Measurements from ENCODE around the gene ELMOD1. TPM values are rescaled to one million over a fixed set of nuclear protein-coding genes. Genes with fewer than 3 reads are reported as not detected.
"Not testable (repeated sequence)": the region's sequence is repeated elsewhere in the genome, so short reads cannot be mapped to it uniquely, and the experiment has no call there.

The ELMOD1 gene
- total RNA-seq, 1 experiment from 2014 or later = 0.35 TPM

- Mint-ChIP-seq H3K27me3 (ENCODE audit: unreplicated experiment) (no peaks in the 10 kb centered on the region), H3K4me1 (ENCODE audit: low read depth, unreplicated experiment) (peaks cover 21% of the 10 kb centered on the region), H3K27ac (ENCODE audit: unreplicated experiment) (no peak overlapping the region), H3K36me3 (ENCODE audit: insufficient read depth, unreplicated experiment) (peaks cover 15% of the 10 kb centered on the region), H3K4me3 (ENCODE audit: low read depth, unreplicated experiment) (no peak overlapping the region), H3K9me3 (ENCODE audit: low read depth, unreplicated experiment) (no peaks in the 10 kb centered on the region)
- TF ChIP-seq CTCF (IDR thresholded peaks at IDR 0.05; ENCODE audit: unreplicated experiment) = no peak
- intact Hi-C loops (cut with micrococcal nuclease; ENCODE audit: unreplicated experiment) = no loop called here
- no peak for DNase-seq
- no TSS peak for BruUV-seq (replicated peaks)
- CTCF ChIA-PET = no interaction called here
Observed at GRCh38 chr11:107567739-107568335, 23.1 kb upstream of the ELMOD1 start.

DNA sequence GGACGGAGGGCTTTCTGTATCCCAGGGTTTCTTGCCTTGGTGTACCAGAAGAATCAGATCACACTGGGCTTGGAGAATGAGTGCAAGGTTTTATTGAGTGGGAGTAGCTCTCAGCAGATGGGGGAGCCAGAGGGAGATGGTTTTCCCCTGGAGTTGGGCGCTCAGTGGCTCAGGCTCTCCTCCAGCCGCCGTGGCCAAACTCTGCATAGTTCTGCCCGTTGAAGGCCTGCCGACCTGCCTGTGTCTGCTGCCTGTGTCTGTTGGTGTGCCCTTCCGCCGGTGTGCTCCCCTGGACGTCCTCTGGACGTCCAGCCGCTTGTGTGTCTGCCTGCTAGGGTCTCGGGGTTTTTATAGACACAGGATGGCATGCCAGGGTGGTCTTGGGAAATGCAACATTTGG lies 20.9 kb upstream of the ELMOD1 start:
- Mint-ChIP-seq H3K4me3 (ENCODE audit: low read depth, unreplicated experiment) (no peak overlapping the region), H3K4me1 (ENCODE audit: low read depth, unreplicated experiment) (peaks cover 2% of the 10 kb centered on the region), H3K27ac (ENCODE audit: unreplicated experiment) (no peak overlapping the region), H3K27me3 (ENCODE audit: unreplicated experiment) (no peaks in the 10 kb centered on the region), H3K36me3 (ENCODE audit: insufficient read depth, unreplicated experiment) (peaks cover 11% of the 10 kb centered on the region), H3K9me3 (ENCODE audit: low read depth, unreplicated experiment) (no peaks in the 10 kb centered on the region)
- CTCF ChIA-PET = no interaction called here
- TF ChIP-seq CTCF (IDR thresholded peaks at IDR 0.05; ENCODE audit: unreplicated experiment) = no peak
- no peak for DNase-seq
- intact Hi-C loops (cut with micrococcal nuclease; ENCODE audit: unreplicated experiment) = no loop called here
- no TSS peak for BruUV-seq (replicated peaks)

DNA sequence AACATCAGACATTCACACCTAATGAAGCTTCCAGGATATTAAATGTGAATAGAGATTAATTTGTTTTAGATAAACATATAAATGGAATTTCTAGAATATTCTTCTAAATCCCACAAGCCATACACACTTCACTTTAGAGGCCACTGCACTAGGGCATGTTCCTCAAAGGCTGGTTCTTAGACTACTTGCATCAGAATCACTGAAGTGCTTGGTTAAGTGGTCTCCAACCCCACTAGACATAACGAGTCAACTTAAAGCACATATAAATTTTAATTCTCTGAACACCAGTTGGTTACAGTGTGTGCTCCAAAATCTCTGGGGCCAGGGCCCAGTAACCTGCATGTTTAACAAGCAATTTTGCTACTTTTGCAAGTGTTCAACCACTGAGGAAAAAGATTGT lies 17.5 kb upstream of the ELMOD1 start:
- no TSS peak for BruUV-seq (replicated peaks)
- H3K36me3 Mint-ChIP-seq (ENCODE audit: insufficient read depth, unreplicated experiment) = no peaks in the 10 kb centered on the region
- DNase-seq = no peak
- no peak overlapping the region for H3K4me3 Mint-ChIP-seq (ENCODE audit: low read depth, unreplicated experiment)
- CTCF ChIA-PET = no interaction called here
- no peaks in the 10 kb centered on the region for H3K27me3 Mint-ChIP-seq (ENCODE audit: unreplicated experiment)
- intact Hi-C loops (cut with micrococcal nuclease; ENCODE audit: unreplicated experiment) = no loop called here
- H3K4me1 Mint-ChIP-seq (ENCODE audit: low read depth, unreplicated experiment) = no peaks in the 10 kb centered on the region
- no peak for TF ChIP-seq CTCF (IDR thresholded peaks at IDR 0.05; ENCODE audit: unreplicated experiment)
- H3K27ac Mint-ChIP-seq (ENCODE audit: unreplicated experiment) = no peak overlapping the region
- H3K9me3 Mint-ChIP-seq (ENCODE audit: low read depth, unreplicated experiment) = no peaks in the 10 kb centered on the region

DNA sequence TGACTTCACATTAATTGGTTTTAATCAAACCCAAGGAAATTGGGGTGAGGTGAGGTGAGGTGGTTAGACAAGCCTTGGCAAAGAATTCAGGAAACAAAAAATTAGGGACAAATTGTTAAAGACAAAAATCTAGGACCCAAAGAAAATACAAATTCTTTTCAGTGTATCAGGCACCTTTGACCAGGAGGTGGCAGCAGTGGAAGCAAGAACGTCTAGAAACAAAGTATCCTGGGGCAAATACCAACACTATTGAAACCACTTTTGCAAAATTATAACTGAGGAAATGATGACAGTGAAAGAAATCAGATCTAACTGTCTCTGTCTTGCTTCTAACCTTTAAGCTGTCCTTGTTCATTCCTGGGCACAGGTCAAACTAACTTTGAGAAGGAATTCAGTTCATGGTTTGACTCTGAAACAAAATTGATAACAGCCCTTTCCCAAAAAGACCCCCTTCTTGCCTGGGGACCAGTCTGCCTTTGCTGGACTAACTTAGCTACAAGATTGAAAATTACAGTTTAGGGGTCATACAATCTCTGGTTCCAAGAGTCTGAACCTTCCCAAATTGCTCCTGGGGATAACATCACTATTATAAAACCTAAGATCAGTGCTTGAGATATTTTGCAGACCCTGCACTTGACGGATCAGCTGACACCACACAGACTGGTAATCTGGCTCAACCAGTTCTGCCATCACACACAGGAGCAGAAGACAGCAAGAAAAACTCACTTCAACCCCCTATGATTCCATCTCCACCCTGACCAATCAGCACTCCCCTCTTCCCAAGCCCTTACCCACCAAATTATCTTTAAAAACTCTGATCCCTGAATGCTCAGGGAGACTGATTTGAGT lies 14.2 kb upstream of the ELMOD1 start:
- peaks cover 11% of the 10 kb centered on the region for H3K27me3 Mint-ChIP-seq (ENCODE audit: unreplicated experiment)
- CTCF ChIA-PET; H3K4me1 Mint-ChIP-seq (ENCODE audit: low read depth, unreplicated experiment); H3K9me3 Mint-ChIP-seq (ENCODE audit: low read depth, unreplicated experiment); H3K27ac Mint-ChIP-seq (ENCODE audit: unreplicated experiment); H3K36me3 Mint-ChIP-seq (ENCODE audit: insufficient read depth, unreplicated experiment); H3K4me3 Mint-ChIP-seq (ENCODE audit: low read depth, unreplicated experiment); BruUV-seq (replicated peaks): not testable (repeated sequence)
- TF ChIP-seq CTCF (IDR thresholded peaks at IDR 0.05; ENCODE audit: unreplicated experiment) = peak; percentile 20
- intact Hi-C loops (cut with micrococcal nuclease; ENCODE audit: unreplicated experiment) = loop anchor here (1.0 to 5.0 kb wide), 3 partner anchors 26 to 321 kb away; no protein-coding TSS in a partner anchor
- DNase-seq = peak; percentile 47
